Stimulated activated CD8-positive, alpha-beta memory T cell treated with anti-CD3 and anti-CD28 coated beads, Interleukin-7, amount 100 ng/mL, for 4 hours (primary cell): ENCODE results near the gene NEURL1B.
"Not testable (repeated sequence)": the region's sequence is repeated elsewhere in the genome, so short reads cannot be mapped to it uniquely, and the experiment has no call there.

Source experiments
- DNase-seq, 2 donors: peaks; one replicate each; pipeline ENCODE4 v3.0.0-alpha.2; 2020; ENCODE audit warnings: low read depth in 2 of 2

NEURL1B gene

DNA sequence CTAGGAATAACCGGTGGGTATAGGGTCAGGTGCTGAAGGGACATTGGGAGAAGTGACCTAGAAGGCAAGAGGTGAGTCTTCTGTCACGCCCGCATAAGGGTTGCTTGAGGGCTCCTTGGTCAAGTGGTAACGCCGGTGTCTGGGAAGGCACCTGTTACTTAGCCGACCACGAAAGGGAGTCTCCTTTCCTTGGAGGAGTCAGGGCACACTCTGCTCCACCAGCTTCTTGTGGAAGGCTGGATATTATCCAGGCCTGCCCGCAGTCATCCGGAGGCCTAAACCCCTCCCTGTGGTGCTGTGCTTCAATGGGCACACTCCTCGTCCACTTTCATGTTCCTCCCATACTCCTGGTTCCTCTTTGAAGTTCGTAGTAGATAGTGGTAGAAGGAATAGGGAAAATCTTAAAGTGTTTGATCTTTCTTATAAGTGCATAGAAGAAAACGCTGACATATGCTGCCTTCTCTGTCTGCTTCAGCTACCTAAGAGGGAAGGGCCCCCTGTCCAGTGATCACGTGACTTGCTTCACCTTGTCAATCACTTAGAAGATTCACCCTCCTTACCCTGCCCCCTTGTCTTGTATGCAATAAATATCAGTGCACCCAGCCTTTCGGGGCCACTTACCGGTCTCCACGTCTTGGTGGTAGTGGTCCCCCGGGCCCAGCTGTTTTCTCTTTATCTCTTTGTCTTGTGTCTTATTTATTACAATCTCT lies 16.6 kb downstream of the NEURL1B start:
- not testable (repeated sequence) for DNase-seq

DNA sequence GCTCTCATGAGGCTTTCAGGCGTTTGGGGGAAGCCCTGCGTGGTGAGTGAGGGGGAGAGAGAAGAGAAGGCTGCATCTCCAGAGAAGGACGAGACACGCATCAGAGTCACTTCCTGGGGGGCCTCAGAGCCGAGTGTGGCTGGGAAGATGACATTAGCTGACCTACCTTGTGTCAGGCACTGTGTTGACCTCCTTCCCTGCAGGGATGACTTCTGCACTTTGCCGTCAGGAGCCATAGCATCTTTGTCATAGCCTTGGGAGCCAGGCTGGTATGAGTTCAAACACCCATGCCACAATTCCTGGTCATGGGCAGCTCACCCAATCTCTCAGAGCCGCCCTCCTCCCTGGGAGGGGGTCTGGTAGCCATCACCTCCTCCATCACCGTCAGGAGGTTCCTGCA lies 17.3 kb downstream of the NEURL1B start:
- DNase-seq, result no peak

- DNase-seq, result no peak
Measured at GRCh38 chr5:172658961-172659501, 18.0 kb downstream of the NEURL1B start.

- DNase-seq, result no peak
Measured at GRCh38 chr5:172659570-172659908, 18.5 kb downstream of the NEURL1B start.

- DNase-seq, result no peak
Measured at GRCh38 chr5:172659909-172660628, 19.0 kb downstream of the NEURL1B start.

DNA sequence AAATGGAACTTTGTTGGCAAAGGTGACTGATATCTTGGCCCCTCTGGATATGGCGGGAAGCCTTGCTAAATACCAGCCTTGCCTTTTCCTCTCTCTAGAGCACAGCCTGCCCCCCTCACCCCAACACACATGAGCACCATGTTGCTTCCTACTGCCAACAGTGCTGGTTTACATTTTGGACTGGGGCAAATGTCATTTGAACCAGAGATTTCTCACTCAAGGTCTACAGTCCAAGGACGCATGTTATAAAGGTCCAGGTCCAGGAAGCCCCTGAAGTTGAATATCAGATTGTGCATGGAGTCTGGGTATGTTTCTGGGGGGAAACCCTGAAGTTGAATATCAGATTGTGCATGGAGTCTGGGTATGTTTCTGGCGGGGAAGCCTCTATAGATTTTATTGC lies 19.9 kb downstream of the NEURL1B start:
- DNase-seq, result no peak

GRCh38 chr5:172661526-172661925 lies 20.5 kb downstream of the NEURL1B start:
- no peak for DNase-seq

- no peak for DNase-seq
Measured at GRCh38 chr5:172662596-172662995, 21.5 kb downstream of the NEURL1B start.

DNA sequence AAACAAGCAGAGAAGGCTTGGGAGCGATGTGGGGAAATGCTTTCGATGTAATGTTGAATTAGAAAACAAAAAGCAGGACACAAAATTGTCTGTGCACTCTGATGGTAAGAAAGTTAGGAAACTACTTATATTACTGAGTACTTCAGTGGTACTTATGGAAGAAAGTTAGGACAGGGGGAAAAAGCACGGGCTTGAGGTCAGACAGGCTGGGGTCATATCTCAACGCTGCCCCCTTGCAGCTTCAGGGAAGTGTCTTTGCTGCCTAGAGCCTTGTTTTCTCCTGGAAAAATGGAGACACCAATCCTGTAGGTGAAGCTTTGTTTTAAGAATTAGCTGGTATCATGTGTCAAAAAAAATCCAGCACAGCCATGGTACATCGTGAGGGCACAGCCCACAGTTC lies 23.0 kb downstream of the NEURL1B start:
- DNase-seq, result no peak

GRCh38 chr5:172664681-172665541 lies 23.8 kb downstream of the NEURL1B start:
- no peak for DNase-seq

- no peak for DNase-seq
Measured at GRCh38 chr5:172666251-172666650, 25.2 kb downstream of the NEURL1B start.

DNA sequence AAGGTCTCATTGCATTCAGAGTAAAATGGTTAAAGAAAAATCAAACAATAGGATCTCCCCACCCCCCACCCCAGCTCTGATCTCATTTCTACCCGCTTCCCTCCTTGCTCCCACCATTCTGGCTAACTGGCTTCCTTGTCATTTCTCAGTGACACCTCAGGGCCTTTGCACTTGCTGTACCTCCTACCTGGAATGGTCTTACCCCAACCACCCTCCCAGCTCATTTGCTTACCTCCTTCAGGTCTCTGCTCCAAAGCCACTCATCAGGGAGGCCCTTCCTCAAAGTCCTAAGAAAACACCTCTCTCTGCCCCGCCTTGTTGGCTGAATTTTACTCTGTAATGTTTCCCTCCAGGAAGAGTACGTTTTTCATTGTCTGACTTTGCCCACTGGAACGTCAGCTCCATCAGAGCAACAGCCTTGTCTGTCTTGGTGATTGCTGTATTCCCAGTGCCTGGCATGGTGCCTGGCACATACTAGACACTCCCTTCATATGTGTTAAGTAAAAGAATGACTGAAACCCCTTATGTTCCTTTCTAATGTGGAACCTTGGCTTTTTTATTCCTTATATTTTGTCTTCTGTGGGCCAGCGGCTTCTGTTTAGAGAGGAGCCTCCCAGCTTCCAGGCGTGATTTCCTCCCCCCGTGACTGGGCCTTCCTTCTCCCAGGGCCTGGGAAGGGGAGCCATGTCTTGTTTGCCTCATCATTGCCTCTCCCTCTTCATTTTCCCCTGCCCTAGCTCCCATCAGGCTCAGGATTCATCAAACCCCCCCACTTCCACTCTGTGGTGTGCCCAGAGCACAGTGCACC lies 26.9 kb downstream of the NEURL1B start:
- DNase-seq, result no peak

DNA sequence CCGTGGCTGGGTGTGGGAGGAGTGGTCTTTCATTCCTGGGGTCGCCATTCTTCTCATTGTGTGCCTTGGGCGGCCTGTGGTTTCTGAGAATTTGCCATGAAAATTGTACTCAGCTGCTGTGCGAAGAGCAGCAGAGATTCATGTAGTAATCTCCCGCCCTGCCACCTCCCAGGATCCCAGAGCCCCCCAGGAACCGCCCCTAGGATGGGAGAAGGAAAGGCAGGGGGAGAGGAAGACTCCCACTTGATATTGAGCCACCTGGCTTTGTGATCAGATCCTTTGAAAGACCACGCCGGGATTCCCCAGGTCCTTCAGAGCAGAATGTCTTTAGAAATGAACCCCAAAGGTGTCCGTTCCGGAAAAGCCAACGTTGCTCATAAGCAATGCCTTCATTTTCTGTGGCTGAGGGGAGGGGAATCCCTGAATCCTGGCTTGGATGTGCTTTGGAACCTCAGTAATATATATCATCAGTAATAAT lies 27.6 kb downstream of the NEURL1B start:
- DNase-seq, result no peak

DNA sequence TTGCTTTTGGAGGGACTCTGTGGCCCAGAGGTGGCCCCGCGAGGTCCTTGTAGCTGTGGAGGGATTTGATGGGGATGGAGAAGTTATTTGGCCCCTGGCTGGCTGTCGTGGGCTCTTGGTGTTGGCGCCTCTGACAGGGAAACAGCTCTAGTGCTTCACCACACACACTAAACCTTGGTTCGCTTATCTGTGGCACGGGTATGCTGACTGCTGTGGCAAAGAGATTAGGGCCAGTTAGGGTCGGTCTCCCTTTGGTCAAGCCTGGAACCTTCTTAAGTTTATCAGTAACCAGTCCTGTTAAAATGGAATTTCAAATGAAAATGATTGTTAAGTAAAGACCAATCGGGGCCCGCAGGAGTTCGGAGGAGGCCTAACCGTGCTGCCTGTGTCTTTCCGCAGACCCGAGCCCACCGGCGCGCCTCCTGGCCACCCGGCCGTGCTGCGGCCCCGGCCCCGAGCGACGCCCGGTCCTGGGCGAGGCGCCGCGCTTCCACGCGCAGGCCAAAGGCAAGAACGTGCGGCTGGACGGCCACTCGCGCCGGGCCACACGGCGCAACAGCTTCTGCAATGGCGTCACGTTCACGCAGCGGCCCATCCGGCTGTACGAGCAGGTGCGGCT lies 28.4 kb downstream of the NEURL1B start:
- no peak for DNase-seq

- no peak for DNase-seq
Measured at GRCh38 chr5:172670005-172670402, 28.9 kb downstream of the NEURL1B start.

DNA sequence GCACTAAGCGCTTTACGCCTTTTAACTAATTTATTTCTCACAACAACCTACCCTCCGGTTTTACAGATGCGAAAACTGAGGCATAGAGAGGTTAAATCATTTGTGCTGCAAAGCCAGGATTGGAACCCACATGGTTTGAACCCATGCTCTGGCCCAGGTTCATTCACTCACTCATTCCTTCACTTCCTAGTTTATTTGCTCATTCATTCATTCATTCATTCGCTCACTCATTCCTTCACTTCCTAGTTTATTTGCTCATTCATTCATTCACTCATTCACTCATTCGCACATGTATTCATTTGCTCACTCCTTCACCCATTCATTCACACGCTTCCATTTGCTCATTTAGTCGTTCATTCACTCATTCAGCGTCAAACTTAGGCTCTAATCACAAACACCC lies 29.4 kb downstream of the NEURL1B start:
- DNase-seq, result no peak

DNA sequence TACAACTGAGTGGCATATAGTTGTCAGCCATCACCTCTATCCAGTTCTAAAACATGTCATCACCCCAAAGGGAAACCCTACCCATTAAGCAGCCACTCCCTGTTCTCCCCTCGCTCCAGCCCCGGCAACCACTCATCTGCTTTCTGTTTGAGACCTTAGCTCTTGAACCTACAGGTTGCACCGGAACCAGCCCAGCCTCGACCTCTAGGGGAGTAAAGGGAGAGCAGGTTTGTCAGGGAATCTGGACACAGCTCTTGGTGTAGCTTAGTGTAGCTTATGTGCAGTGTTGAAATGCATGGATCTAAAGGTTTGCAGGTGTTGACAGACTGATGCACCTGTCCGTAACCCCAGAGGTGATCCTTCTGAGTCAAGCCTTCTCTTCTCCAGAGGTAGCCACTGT lies 30.0 kb downstream of the NEURL1B start:
- no peak for DNase-seq

DNA sequence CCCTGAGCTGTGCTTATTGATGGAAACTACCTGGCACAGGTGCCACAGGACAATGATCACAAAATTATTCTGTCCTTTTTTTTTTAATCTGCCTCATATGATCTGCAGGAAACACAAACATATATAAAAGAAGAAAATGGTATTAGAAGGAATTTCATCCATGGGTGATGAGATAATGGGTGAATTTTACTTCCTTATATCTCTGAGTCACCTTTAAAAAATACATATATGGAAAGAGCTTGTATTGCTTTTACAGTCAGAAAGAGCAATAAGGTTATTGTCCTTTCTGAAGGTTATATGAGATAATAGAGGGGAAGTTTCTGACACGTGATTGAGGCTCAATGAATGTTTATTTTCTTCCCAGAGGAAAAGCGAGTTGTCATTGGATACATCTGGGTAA lies 31.6 kb downstream of the NEURL1B start:
- DNase-seq, result no peak

GRCh38 chr5:172674155-172674554 lies 33.1 kb downstream of the NEURL1B start:
- no peak for DNase-seq

GRCh38 chr5:172676914-172677475 lies 35.9 kb downstream of the NEURL1B start:
- DNase-seq, result no peak
